HCT116 (cell line): Measurements from ENCODE around the gene ADAMTS9. TPM values are rescaled to one million over a fixed set of nuclear protein-coding genes. Genes with fewer than 3 reads are reported as not detected.

Experiments used
- ATAC-seq: fragments of 200-7000 bp; cut with Tn5 transposase; 2 replicates; pipeline ENCODE4 v1.9.1; 2020; ENCODE audit warnings: mild to moderate bottlenecking, moderate library complexity
- BruUV-seq: library from RNA; stranded (reverse); fragments of 400-500 nt; replicated peaks from 2 replicates; lab custom pipeline; 2021; lab: Mats Ljungman, UMichigan
- CTCF ChIA-PET: fragments of 300-600 bp; sonication (Branson Sonifier 250); formaldehyde crosslinking; loops from one replicate; lab custom pipeline; 2021; ENCODE audit warnings: antibody characterized with exemption; lab: Charles Lee
- POLR2A ChIA-PET: fragments of 300-600, 350-600 bp; sonication (Branson Sonifier 250); formaldehyde crosslinking; loops from one replicate; lab custom pipeline; 2021; ENCODE audit warnings: antibody characterized with exemption; lab: Charles Lee
- RAD21 ChIA-PET, 2 experiments: fragments of 300-600 bp; sonication (Branson Sonifier 250); formaldehyde crosslinking; loops; one replicate each; lab custom pipeline; 2023; ENCODE audit warnings: low total read pairs in 2 of 2; ENCODE audit not compliant: uncharacterized antibody in 2 of 2, unreplicated experiment in 2 of 2, low non-redundant PET in 1 of 2; lab: Charles Lee
- DNase-seq: peaks from one replicate; pipeline ENCODE4 v3.0.0-alpha.2; 2010; ENCODE audit warnings: low read depth, low spot score
- H2AFZ ChIP-seq: fragments of 200-600 bp; shearing (Covaris generic), sonication (generic); 2 replicates; pipeline ENCODE4 v1.6.1; 2017; ENCODE audit warnings: low read depth, mixed run types, mixed read lengths, antibody characterized with exemption, low read length; ENCODE audit not compliant: poor library complexity, severe bottlenecking
- H3K27ac ChIP-seq: 2 replicates; pipeline ENCODE4 v1.5.1; 2012; ENCODE audit warnings: low read depth, low read length
- H3K27me3 ChIP-seq: fragments of 200-600 bp; sonication (generic); 2 replicates; pipeline ENCODE4 v1.6.1; 2016; ENCODE audit warnings: mixed run types, low read length, mixed read lengths; ENCODE audit not compliant: insufficient read depth
- H3K36me3 ChIP-seq, 2 experiments: fragments of 200-500 bp in 1 of 2; fragments of 200-600 bp in 1 of 2; sonication (Bioruptor generic) in 1 of 2; sonication (generic) in 1 of 2; 2 replicates each; pipeline versions ENCODE4 v1.5.1 to v1.6.1; 2014 to 2016; ENCODE audit warnings: low read length in 2 of 2, inconsistent platforms in 1 of 2, mixed read lengths in 1 of 2, mixed run types in 1 of 2; ENCODE audit not compliant: insufficient read depth in 2 of 2, control insufficient read depth in 1 of 2
- H3K4me1 ChIP-seq, 2 experiments: fragments of 200-600 bp in 1 of 2; sonication (generic) in 1 of 2; 2 replicates each; pipeline versions ENCODE4 v1.5.1 to v1.6.1; 2012 to 2017; ENCODE audit warnings: low read length in 2 of 2, inconsistent platforms in 1 of 2, mild to moderate bottlenecking in 1 of 2, mixed read lengths in 1 of 2, mixed run types in 1 of 2, moderate library complexity in 1 of 2; ENCODE audit not compliant: insufficient read depth in 2 of 2, control insufficient read depth in 1 of 2
- H3K4me2 ChIP-seq: fragments of 200-600 bp; sonication (generic); 2 replicates; pipeline ENCODE4 v1.6.1; 2017; ENCODE audit warnings: mixed run types, low read length, mixed read lengths
- H3K4me3 ChIP-seq, 2 experiments: fragments of 200-600 bp in 1 of 2; sonication (generic) in 1 of 2; replicated peaks in 1 of 2; 2 replicates each; pipeline ENCODE4 v1.5.1; 2011 to 2016; ENCODE audit warnings: low read length in 2 of 2, control low read depth in 1 of 2, low read depth in 1 of 2, mild to moderate bottlenecking in 1 of 2, mixed read lengths in 1 of 2, mixed run types in 1 of 2
- H3K79me2 ChIP-seq: fragments of 200-600 bp; sonication (generic); 2 replicates; pipeline ENCODE4 v1.6.1; 2017; ENCODE audit warnings: mild to moderate bottlenecking, mixed run types, low read length, moderate library complexity, mixed read lengths; ENCODE audit not compliant: insufficient read depth
- H3K9ac ChIP-seq: fragments of 200-600 bp; sonication (generic); 2 replicates; pipeline ENCODE4 v1.6.1; 2016; ENCODE audit warnings: low read length, mixed read lengths
- H3K9me2 ChIP-seq: fragments of 200-600 bp; sonication (generic), shearing (Covaris generic); 2 replicates; pipeline ENCODE4 v1.6.1; 2017; ENCODE audit warnings: mixed run types, mild to moderate bottlenecking, moderate library complexity; ENCODE audit not compliant: insufficient read depth
- H3K9me3 ChIP-seq, 2 experiments: fragments of 200-500 bp in 1 of 2; fragments of 200-600 bp in 1 of 2; sonication (Bioruptor generic) in 1 of 2; sonication (generic) in 1 of 2; 2 replicates each; pipeline ENCODE4 v1.6.1; 2014 to 2017; ENCODE audit warnings: low read length in 2 of 2, mixed read lengths in 2 of 2, inconsistent platforms in 1 of 2, low read depth in 1 of 2, mild to moderate bottlenecking in 1 of 2, mixed run types in 1 of 2, moderate library complexity in 1 of 2; ENCODE audit not compliant: control insufficient read depth in 1 of 2, insufficient read depth in 1 of 2
- H4K20me1 ChIP-seq: fragments of 200-600 bp; sonication (generic), shearing (Covaris generic); 2 replicates; pipeline ENCODE4 v1.6.1; 2017; ENCODE audit warnings: mixed run types, mild to moderate bottlenecking, moderate library complexity; ENCODE audit not compliant: insufficient read depth
- ATF3 ChIP-seq: IDR thresholded peaks from 2 replicates; pipeline ENCODE4 v1.6.1; 2012
- CBX3 ChIP-seq: IDR thresholded peaks from 2 replicates; pipeline ENCODE4 v1.6.1; 2012; ENCODE audit warnings: low read depth
- CEBPB ChIP-seq: IDR thresholded peaks from 2 replicates; pipeline ENCODE4 v1.6.1; 2012; ENCODE audit warnings: low read depth
- ELF1 ChIP-seq: IDR thresholded peaks from 2 replicates; pipeline ENCODE4 v1.6.1; 2012; ENCODE audit warnings: low read depth, borderline replicate concordance
- FOSL1 ChIP-seq: IDR thresholded peaks from 2 replicates; pipeline ENCODE4 v1.6.1; 2012; ENCODE audit warnings: low read depth
- POLR2A ChIP-seq: IDR thresholded peaks from 2 replicates; pipeline ENCODE4 v1.7.0; 2011; ENCODE audit warnings: borderline replicate concordance; ENCODE audit not compliant: insufficient read depth, insufficient read length; ENCODE audit errors: extremely low read depth
- RAD21 ChIP-seq: IDR thresholded peaks from 2 replicates; pipeline ENCODE4 v1.6.1; 2012; ENCODE audit warnings: low read depth, mild to moderate bottlenecking
- SIN3A ChIP-seq: IDR thresholded peaks from 2 replicates; pipeline ENCODE4 v1.6.1; 2012; ENCODE audit warnings: low read depth
- SP1 ChIP-seq: IDR thresholded peaks from 2 replicates; pipeline ENCODE4 v1.6.1; 2012; ENCODE audit warnings: low read depth
- TCF7L2 ChIP-seq: IDR thresholded peaks from 2 replicates; pipeline ENCODE4 v1.7.0; 2011; ENCODE audit warnings: borderline replicate concordance, inconsistent platforms; ENCODE audit not compliant: insufficient read depth, insufficient read length; ENCODE audit errors: extremely low read depth
- YY1 ChIP-seq: IDR thresholded peaks from 2 replicates; pipeline ENCODE4 v1.6.1; 2011; ENCODE audit warnings: low read length, low read depth, moderate library complexity, mild to moderate bottlenecking; ENCODE audit not compliant: insufficient replicate concordance; ENCODE audit errors: extremely low read depth
- intact Hi-C: fragments of 100-400 bp; cut with micrococcal nuclease; formaldehyde crosslinking; loops from 2 replicates; pipeline ENCODE4 v1.10.0; 2022
- total RNA-seq: library from RNA; stranded (reverse); gene quantifications from one replicate; pipeline ENCODE4 v1.2.1, GENCODE V29; 2021; ENCODE audit not compliant: unreplicated experiment
- TF ChIP-seq, protein P1 (sequence below): IDR thresholded peaks from 2 replicates; pipeline ENCODE4 v1.6.1; 2012
- TF ChIP-seq, protein P2 (sequence below), 3 experiments: fragments of 200-600 bp in 1 of 3; sonication (generic) in 1 of 3; IDR thresholded peaks in 2 of 3; conservative IDR thresholded peaks in 1 of 3; 2 replicates each; pipeline ENCODE4 v1.5.1; 2012 to 2017; ENCODE audit warnings: low read depth in 2 of 3, low read length in 2 of 3, antibody characterized with exemption in 1 of 3, borderline replicate concordance in 1 of 3, control low read depth in 1 of 3, mild to moderate bottlenecking in 1 of 3, mixed read lengths in 1 of 3, mixed run types in 1 of 3, moderate library complexity in 1 of 3; ENCODE audit not compliant: insufficient read depth in 1 of 3

Gene ADAMTS9
- total RNA-seq, 1 experiment from 2014 or later: 0.05 TPM

- Histone ChIP-seq H3K36me3 (no peaks in the 10 kb centered on the region), H3K4me2 (no peak overlapping the region), H3K9ac (no peak overlapping the region), H3K27me3 (peaks cover 24% of the 10 kb centered on the region), H4K20me1 (no peaks in the 10 kb centered on the region), H3K4me3 (no peak overlapping the region), H3K9me3 (no peaks in the 10 kb centered on the region), H2AFZ (no peak overlapping the region), H3K9me2 (no peaks in the 10 kb centered on the region), H3K79me2 (no peaks in the 10 kb centered on the region), H3K27ac (no peak overlapping the region), H3K4me1 (no peaks in the 10 kb centered on the region)
- no TSS peak for BruUV-seq
- ATAC-seq: no peak
- intact Hi-C loops: no loop called here
- CTCF ChIA-PET: no interaction called here
- POLR2A ChIA-PET: no interaction called here
- RAD21 ChIA-PET: no interaction called here
- no peak for TF ChIP-seq YY1
- no peak for TF ChIP-seq SIN3A
- no peak for TF ChIP-seq SP1
- TF ChIP-seq CEBPB: no peak
- TF ChIP-seq, protein P1, sequence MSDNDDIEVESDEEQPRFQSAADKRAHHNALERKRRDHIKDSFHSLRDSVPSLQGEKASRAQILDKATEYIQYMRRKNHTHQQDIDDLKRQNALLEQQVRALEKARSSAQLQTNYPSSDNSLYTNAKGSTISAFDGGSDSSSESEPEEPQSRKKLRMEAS: no peak
- no peak for TF ChIP-seq ELF1
- TF ChIP-seq ATF3: no peak
- no peak for TF ChIP-seq RAD21
- TF ChIP-seq CBX3: no peak
- TF ChIP-seq POLR2A: no peak
- TF ChIP-seq, protein P2, sequence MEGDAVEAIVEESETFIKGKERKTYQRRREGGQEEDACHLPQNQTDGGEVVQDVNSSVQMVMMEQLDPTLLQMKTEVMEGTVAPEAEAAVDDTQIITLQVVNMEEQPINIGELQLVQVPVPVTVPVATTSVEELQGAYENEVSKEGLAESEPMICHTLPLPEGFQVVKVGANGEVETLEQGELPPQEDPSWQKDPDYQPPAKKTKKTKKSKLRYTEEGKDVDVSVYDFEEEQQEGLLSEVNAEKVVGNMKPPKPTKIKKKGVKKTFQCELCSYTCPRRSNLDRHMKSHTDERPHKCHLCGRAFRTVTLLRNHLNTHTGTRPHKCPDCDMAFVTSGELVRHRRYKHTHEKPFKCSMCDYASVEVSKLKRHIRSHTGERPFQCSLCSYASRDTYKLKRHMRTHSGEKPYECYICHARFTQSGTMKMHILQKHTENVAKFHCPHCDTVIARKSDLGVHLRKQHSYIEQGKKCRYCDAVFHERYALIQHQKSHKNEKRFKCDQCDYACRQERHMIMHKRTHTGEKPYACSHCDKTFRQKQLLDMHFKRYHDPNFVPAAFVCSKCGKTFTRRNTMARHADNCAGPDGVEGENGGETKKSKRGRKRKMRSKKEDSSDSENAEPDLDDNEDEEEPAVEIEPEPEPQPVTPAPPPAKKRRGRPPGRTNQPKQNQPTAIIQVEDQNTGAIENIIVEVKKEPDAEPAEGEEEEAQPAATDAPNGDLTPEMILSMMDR (IDR thresholded peaks at IDR 0.05 in 2 of 3, conservative IDR thresholded peaks at IDR 0.05 in 1 of 3; ENCODE audit: borderline replicate concordance in 1 of 3, insufficient read depth in 1 of 3, low read depth in 2 of 3, low read length in 2 of 3): no peak
- TF ChIP-seq FOSL1: no peak
- no peak for TF ChIP-seq TCF7L2
- DNase-seq: no peak
These were observed 6.3 kb upstream of the ADAMTS9 start for GRCh38 chr3:64694114-64694513.
